Esophagus squamous epithelium (tissue), 4 donors: ENCODE data around the gene RIC8A.

ENCODE experiments used
- POLR2A ChIP-seq, 4 donors: fragments of 450-650 bp; IDR thresholded peaks; one replicate each; pipeline ENCODE4 v1.6.1; 2017; ENCODE audit warnings: antibody characterized with exemption in 4 of 4, mild to moderate bottlenecking in 4 of 4, moderate library complexity in 3 of 4
- TF ChIP-seq, protein P1 (sequence below), 6 experiments: fragments of 450-650 bp in 4 of 6; fragments of 200-600 bp in 2 of 6; sonication (generic) in 2 of 6; IDR thresholded peaks; one replicate each; pipeline ENCODE4 v1.5.1; 2016 to 2019; ENCODE audit warnings: antibody characterized with exemption in 6 of 6, mild to moderate bottlenecking in 4 of 6, moderate library complexity in 4 of 6

- TF ChIP-seq, protein P1, sequence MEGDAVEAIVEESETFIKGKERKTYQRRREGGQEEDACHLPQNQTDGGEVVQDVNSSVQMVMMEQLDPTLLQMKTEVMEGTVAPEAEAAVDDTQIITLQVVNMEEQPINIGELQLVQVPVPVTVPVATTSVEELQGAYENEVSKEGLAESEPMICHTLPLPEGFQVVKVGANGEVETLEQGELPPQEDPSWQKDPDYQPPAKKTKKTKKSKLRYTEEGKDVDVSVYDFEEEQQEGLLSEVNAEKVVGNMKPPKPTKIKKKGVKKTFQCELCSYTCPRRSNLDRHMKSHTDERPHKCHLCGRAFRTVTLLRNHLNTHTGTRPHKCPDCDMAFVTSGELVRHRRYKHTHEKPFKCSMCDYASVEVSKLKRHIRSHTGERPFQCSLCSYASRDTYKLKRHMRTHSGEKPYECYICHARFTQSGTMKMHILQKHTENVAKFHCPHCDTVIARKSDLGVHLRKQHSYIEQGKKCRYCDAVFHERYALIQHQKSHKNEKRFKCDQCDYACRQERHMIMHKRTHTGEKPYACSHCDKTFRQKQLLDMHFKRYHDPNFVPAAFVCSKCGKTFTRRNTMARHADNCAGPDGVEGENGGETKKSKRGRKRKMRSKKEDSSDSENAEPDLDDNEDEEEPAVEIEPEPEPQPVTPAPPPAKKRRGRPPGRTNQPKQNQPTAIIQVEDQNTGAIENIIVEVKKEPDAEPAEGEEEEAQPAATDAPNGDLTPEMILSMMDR (IDR thresholded peaks at IDR 0.05), result no peak
- TF ChIP-seq POLR2A (IDR thresholded peaks at IDR 0.05), result no peak
Measured at GRCh38 chr11:209275-210121, 2.0 kb downstream of the RIC8A start.
